ENCODE results near the gene ZNF784. TPM values are rescaled to one million over a fixed set of nuclear protein-coding genes. Genes with fewer than 3 reads are reported as not detected.

Gene ZNF784
- total RNA-seq, 4 donors from 2014 or later, result 1.3 to 6.0 (median 2.3) TPM

GRCh38 chr19:55613396-55613795, 11.0 kb downstream of the ZNF784 start:
- no peak for TF ChIP-seq CTCF (IDR thresholded peaks at IDR 0.05; ENCODE audit: low read depth)

GRCh38 chr19:55611983-55612645, 12.3 kb downstream of the ZNF784 start:
- TF ChIP-seq CTCF (IDR thresholded peaks at IDR 0.05; ENCODE audit: low read depth), result no peak

DNA sequence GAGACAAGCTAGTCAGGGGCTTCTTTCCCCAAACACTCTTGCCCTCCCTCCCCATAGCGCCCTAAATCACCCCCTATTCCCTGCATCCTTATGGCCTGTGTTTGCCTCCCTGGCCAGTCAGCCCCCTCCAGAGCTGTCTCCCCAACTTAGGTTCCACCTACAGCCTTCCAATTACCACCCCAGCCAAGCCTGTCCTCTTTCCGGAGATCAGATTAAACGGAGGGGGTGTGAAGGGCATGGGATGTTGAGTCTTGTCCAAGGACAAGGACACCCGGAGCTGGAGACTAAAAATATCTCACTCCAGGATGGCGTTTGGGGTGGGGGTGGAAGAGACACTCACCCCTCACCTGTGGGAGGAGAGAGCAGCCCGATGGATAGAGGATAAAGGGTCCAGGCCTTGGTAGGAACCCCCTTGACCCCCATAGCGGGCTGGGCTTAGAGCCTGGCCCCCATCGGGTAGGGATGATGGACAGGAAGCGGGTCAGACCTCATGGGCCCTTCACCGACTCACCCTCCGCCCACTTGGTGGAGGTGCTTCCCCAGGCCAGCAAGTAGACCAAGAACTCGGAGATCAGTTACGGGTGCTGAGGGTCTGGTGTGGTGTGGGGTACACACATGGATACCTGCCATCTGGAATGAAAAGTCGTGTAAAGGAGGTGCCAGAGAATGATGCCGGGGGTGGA, 12.9 kb downstream of the ZNF784 start:
- no peak for TF ChIP-seq CTCF (IDR thresholded peaks at IDR 0.05; ENCODE audit: low read depth)

GRCh38 chr19:55609326-55609725, 15.0 kb downstream of the ZNF784 start:
- no peak for TF ChIP-seq CTCF (IDR thresholded peaks at IDR 0.05; ENCODE audit: low read depth)

- no peak for TF ChIP-seq CTCF (IDR thresholded peaks at IDR 0.05; ENCODE audit: low read depth)
Measured at GRCh38 chr19:55606817-55607216, 17.5 kb downstream of the ZNF784 start.

DNA sequence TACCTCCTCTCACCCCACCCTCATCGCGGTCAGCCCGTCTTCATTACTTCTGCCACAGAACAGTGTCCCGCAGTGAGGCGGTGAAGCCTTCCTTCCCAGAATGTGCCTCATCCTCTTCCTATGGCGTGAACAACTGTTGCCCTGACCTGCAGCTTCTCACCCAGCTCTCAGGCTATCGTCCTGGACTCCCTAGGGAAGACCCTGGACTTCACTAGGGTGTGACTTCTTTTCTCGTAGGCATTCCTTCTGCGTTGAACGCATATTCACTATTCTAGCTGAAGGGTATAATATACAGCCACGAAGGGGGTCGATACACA, 17.9 kb downstream of the ZNF784 start:
- TF ChIP-seq CTCF (IDR thresholded peaks at IDR 0.05; ENCODE audit: low read depth), result no peak

DNA sequence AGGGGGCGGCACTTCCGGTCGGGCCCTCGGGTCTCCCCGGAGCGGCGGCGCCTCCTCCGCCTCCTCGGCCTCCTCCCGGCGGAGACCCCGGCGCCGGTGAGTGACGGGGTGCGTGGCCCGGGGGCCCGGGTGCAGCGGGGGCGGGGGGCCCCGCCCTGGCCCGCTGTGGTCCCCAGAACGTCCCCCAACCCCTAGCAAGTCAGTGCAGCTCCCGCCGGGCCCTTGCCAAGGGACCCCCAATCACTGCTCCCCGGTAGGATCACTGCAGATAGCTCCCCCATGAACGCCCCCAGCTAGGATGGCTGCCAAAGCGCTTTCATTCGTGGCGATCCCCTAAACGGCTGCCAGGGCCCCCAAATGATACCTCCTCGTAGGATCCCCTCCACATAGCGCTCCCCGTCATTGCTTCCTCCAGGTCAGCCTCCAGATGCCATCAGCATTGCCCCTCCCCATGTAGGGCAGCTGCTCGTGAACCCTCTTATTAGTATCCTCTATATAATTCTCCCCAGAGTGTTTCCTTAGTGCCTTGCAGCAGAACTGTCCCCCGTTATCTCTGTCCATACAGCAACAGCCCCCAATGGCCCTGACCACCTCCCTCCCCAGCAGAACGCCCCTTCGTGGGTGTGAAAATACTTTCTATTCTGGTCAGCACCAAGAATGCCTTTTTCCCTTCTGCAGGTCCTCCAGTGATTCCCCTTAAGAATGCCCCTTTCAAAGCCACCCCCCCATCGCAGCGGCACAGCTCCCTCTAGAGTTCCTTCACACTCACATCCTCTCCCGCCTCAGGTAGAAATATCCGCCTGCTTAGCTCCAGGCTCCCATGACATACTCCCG, 18.5 kb downstream of the ZNF784 start, which contains the start of gene ZNF865:
Gene ZNF865, plus strand, starts transcription at position 11 of the 834 bp plus-strand sequence. CDS start 7,972 bp downstream, outside the sequence.
- TF ChIP-seq CTCF (IDR thresholded peaks at IDR 0.05; ENCODE audit: low read depth), result no peak

Data from subcutaneous adipose tissue (tissue), 4 donors.